Measurements from ENCODE around the gene IRAK2. TPM values are rescaled to one million over a fixed set of nuclear protein-coding genes. Genes with fewer than 3 reads are reported as not detected.
"Not testable (repeated sequence)": the region's sequence is repeated elsewhere in the genome, so short reads cannot be mapped to it uniquely, and the experiment has no call there.

IRAK2 gene, protein sequence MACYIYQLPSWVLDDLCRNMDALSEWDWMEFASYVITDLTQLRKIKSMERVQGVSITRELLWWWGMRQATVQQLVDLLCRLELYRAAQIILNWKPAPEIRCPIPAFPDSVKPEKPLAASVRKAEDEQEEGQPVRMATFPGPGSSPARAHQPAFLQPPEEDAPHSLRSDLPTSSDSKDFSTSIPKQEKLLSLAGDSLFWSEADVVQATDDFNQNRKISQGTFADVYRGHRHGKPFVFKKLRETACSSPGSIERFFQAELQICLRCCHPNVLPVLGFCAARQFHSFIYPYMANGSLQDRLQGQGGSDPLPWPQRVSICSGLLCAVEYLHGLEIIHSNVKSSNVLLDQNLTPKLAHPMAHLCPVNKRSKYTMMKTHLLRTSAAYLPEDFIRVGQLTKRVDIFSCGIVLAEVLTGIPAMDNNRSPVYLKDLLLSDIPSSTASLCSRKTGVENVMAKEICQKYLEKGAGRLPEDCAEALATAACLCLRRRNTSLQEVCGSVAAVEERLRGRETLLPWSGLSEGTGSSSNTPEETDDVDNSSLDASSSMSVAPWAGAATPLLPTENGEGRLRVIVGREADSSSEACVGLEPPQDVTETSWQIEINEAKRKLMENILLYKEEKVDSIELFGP
- 5.6 and 6.4 TPM in 2 replicates for total RNA-seq (2014; rRNA removed; shearing (Covaris generic))

DNA sequence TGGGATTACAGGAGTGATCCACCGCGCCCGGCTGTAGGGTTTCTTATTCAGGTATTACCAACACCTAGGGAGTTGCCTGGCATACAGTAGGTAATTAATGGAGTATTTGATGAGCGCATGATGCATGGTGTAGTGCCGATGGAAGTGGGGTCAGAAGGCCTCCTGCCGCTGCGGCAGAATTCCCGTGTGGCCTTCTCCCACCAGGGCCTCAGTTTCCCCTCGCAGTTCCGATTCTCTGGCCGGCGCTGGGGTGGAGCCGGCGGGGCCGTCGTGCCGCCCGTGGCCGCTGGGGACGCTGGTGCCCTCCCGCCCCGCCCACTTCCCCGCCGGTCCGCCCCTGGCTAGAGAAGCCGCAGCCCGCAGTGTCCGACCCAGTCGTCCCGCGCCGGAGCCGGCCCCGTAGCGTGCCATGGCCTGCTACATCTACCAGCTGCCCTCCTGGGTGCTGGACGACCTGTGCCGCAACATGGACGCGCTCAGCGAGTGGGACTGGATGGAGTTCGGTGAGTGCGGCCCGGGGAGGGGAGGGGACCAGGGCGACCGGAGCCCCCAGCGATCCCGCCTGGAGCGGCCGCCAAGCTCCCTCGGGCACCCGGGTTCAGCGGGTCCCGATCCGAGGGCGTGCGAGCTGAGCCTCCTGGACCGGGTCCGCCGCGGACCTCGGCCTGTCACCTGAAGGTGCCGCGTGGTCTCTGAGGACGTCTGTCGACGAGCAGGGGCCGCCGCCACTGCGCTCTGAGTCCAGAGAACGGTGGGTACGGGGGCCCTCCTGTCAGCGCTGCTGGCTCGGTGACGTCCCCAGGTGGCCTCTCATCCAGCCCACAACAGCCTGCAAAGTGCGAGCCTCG is at the start of gene IRAK2:
IRAK2 (plus strand) TSS at position 374 of the 848 bp plus-strand sequence; CDS start at position 410, 36 bp downstream.
- peak; percentile 53 for DNase-seq (ENCODE audit: low spot score)

DNA sequence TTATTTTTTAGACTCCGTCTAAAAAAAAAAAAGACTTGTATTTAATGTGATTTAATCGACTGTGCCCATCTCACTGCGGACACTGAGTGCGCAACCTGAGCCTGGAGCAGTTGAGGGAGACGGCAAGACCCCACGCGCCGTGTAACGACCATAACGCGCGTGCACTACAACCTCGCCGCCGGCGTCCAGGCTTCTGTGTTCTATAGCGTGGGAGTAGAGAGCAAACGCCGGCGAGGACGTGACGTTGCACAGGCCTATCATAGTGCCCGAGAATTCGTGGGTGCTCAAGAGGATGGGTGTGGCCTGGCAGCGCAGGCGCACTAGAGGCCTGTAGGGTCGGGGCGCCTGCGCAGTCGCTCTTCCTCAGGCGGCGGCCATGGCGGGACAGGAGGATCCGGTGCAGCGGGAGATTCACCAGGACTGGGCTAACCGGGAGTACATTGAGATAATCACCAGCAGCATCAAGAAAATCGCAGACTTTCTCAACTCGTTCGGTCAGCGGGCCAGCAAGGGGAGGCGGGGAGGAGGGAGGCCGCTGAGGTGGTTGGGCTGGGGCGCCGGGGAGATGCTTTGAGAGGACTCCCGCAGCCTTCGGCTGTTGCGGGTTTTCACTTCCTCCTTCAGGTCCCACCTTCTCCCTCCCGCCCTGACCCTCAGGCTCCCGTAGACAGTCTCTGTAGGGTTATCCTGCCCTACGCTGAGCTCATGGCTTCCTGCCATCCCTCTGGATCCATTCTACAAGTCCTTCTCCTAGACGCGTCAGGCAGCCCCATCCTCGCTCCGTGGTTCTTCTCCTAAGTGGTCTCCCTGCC is 49.2 kb upstream of the IRAK2 start, which contains the start of gene BRK1:
BRK1 (plus strand) TSS at position 350 of the 812 bp plus-strand sequence; CDS start at position 377, 27 bp downstream.
- peak; percentile 97 for DNase-seq (ENCODE audit: low spot score)

DNA sequence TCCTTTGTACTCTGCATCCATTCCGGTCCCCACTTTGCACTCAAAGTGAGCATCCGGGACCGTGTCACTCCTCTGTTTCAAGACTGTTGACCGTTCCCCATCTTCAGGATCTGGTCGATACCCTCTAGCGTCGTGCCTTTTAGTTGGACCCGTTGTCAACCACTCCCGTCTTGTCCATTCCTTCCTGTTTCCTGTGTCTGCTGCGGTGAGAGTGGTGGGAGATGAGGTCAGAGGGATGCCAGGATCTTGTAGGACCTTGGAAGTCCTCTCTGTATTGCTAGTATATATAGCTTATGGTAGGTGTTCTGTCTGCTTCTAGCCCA is 48.6 kb upstream of the IRAK2 start:
- DNase-seq (ENCODE audit: low spot score) = peak; percentile 47

DNA sequence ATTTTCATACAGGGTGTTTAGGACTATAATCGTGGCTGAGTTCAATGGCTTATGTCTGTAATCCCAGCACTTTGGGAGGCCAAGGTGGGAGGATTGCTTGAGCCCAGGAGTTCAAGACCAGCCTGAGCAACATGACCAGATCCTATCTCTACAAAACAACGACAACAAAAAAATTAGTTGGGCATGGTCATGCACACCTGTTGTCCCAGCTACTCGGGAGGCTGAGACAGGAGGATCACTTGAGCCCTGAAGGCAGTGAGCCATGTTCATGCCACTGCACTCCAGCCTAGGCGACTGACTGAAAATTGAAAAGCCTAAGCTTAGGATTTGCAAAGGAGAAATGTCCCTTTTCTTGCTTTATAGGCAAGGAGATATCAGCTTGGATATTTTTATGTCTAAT is 47.8 kb upstream of the IRAK2 start:
- DNase-seq (ENCODE audit: low spot score) = no peak

DNA sequence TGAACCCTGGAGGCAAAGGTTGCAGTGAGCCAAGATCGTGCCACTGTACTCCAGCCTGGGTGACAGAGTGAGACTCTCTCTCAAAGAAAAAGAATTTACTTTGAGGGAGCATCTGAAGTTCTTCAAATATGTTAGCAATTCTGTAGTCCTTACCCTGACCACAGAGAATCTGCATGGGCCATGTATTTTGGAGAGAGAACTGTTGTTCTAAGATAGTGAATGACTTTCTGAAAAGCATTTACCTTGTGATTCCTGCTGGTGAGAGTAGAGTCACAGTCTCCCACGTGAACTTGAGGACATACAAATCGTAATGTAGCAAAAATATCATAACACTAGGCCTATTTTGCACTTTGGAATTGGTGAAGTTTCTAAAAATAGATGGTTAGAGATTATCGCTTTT is 45.3 kb upstream of the IRAK2 start:
- no peak for DNase-seq (ENCODE audit: low spot score)

DNA sequence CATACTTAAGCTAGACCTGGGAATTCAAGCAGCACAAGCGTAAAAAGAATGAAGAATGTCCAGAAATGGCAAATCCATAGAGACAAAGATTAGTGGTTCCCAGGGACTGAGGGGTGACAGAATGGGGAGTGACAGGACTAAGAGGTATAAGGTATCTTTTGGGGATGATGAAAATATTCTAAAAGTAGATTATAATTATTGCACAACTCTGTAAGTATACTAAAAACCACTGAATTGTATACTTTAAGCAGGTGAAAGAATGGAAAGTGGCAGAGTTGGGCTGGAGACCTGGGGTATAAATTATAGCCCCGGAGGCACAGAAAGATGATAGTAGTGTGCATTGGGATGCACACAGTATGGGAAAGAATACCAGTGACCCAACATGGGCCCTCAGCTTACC is 43.7 kb upstream of the IRAK2 start:
- DNase-seq (ENCODE audit: low spot score) = no peak

DNA sequence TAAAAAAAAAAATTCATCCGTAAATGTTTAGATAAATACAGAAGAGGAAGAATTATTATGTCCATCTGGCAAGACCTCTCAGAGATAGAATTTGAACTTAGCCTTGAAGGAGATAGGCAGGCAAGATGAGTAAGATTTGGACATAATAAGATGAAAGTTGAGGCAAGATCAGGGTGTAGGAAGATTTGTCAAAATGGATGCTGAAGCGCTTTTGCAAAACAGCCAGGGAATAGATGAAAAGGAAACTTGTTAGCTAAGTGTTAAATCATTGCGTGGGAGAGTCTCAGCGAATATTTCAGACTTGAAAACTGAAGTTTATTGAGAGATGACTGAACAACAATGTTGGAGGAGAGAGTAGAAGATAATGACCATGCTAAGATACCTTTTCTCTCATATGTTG is 42.0 kb upstream of the IRAK2 start:
- DNase-seq (ENCODE audit: low spot score) = no peak

DNA sequence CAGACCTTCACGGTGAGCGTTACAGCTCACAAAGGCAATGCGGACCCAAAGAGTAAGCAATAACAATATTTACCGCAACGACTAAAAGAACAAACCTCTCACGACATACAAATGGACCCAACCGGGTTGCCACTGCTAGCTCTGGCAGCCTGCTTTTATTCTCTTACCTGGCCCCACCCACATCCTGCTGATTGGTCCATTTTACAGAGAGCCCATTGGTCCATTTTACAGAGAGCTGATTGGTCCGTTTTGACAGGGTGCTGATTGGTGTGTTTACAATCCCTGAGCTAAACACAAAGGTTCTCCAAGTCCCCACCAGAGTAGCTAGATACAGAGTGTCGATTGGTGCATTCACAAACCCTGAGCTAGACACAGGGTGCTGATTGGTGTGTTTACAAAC is 28.8 kb upstream of the IRAK2 start:
- DNase-seq (ENCODE audit: low spot score) = not testable (repeated sequence)

DNA sequence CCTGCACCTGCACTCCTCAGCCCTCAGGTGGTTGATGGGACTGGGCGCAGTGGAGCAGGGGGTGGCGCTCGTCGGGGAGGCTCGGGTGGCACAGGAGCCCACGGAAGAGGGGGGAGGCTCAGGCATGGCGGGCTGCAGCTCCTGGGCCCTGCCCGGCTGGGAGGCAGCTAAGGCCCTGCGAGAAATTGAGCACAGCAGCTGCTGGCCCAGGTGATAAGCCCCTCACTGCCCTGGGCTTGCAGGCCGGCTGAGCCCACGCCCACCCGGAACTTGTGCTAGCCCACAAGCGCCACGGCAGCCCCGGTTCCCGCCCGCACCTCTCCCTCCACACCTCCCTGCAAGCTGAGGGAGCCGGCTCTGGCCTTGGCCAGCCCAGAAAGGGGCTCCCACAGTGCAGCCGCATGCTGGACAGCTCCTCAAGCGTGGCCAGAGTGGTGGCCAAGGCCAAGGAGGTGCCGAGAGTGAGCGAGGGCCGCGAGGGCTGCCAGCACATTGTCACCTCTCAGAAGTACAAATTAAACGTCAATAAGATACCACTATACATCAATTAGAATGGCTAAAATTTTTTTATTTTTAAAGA is 28.2 kb upstream of the IRAK2 start:
- no peak for DNase-seq (ENCODE audit: low spot score)

DNA sequence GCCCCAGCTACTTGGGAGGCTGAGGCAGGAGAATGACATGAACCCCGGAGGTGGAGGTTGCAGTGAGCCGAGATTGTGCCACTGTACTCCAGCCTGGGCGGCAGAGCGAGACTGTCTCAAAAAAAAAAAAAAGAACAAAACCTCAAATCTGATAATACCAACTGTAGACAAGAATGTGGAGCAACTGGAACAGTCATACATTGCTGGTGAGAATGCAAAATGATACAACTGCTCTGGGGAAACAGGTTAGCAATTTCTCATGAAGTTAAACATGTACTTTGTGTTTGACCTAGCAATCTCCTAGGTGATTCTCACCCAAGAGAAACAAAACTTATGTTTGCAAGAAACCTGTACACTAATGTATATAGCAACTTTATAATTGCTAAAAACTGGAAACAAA is 27.5 kb upstream of the IRAK2 start:
- no peak for DNase-seq (ENCODE audit: low spot score)

DNA sequence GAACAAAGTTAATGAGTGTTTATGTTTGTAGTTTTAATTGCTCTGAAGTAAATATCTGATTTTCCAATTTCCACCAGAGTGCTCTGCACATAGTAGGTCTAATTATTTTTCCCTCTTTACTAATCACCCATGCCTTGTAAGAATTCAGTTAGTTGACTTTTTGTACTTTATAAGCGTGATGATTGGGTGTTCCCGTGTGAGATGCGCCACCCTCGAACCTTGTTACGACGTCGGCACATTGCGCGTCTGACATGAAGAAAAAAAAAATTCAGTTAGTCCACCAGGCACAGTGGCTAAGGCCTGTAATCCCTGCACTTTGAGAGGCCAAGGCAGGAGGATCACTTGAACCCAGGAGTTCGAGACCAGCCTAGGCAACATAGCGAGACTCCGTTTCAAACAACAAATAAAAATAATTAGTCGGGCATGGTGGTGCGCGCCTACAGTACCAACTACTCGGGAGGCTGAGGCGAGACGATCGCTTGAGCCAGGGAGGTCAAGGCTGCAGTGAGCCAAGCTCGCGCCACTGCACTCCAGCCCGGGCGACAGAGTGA is 23.6 kb upstream of the IRAK2 start:
- DNase-seq (ENCODE audit: low spot score) = no peak

DNA sequence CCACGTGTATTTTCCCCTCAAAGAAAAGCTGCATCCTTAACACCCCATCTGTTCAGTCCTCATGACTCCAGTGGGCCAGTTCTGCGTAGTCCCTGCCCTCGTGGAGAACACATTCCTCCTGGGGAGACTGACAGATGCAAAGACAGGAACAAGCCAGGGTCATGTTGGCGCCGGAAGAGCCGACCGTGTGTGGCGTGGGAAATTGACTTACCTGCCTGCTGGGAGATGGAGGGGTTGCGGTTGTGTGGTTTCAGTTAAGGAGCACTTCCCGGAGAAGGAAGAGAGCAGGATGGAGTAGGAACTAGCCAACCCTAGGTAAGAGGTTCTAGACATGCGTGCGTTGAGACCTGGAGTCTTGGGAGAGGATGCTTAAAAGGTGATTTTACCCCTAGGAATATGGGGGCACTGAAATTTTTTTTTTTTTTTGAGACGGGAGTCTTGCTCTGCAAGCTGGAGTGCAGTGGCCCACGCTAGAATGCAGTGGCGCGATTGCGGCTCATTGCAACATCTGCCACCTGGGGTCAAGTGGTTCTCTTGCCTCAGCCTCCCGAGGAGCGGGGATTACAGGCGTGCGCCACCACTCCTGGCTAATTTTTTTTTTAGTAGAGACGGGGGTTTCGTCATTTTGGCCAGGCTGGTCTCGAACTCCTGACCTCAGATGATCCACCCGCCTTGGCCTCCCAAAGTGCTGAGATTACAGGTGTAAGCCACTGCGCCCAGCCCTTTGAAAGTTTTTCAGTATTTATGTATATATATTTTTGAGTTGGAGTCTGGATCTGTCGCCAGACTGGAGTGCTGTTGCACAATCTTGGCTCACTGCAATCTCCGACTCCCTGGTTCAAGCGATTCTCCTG is 21.8 kb upstream of the IRAK2 start:
- no peak for DNase-seq (ENCODE audit: low spot score)

DNA sequence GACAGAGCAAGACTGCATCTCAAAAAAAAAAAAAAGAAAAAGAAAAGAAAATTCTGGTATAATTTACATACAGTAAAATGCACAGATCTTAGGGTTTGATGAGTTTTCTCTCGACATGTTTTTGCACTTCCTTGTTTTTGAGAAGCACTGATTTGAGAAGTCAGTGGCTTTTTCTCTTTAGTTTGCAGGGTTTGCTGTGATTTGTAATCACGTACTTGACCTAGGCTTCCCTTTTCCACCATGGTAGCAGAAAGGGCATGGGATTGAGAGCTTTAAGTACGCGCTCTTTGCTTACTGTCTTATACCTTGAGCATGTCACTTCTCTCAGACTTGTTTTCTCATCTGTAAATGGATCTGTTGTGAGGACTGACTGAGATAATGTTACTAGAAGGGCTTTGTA is 19.0 kb upstream of the IRAK2 start:
- no peak for DNase-seq (ENCODE audit: low spot score)

DNA sequence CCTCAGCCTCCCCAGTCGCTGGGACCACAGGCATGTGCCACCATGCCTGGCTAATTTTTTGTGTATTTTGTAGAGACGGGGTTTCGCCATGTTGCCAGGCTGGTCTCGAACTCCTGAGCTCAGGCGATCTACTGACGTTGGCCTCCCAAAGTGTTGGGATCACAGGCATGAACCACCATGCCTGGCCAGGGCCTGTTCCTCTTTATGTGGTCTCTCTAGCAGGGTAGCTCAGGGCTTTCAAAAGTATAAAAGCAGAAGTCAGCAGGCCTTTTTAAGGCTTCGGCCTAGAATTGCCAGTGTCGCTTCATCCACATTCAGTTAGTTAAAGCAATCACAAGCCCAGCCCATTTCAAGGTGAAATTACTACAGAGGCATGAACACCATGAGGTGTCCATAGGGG is 15.5 kb upstream of the IRAK2 start:
- no peak for DNase-seq (ENCODE audit: low spot score)

DNA sequence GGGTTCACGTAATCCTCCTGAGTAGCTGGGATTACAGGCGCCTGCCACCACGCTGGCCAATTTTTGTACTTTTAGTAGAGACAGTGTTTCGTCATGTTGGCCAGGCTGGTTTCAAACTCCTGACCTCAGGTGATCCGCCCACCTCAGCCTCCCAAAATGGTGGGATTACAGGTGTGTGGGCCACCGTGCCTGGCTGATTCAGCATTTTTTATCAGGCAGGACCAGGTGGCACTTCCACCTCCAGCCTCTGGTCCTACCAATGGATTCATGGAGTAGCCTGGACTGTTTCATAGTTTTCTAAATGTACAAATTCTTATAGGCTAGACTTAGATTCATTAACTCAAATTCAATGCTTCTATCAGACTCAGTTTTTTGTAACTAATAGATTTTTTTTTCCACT is 13.7 kb upstream of the IRAK2 start:
- DNase-seq (ENCODE audit: low spot score) = no peak

DNA sequence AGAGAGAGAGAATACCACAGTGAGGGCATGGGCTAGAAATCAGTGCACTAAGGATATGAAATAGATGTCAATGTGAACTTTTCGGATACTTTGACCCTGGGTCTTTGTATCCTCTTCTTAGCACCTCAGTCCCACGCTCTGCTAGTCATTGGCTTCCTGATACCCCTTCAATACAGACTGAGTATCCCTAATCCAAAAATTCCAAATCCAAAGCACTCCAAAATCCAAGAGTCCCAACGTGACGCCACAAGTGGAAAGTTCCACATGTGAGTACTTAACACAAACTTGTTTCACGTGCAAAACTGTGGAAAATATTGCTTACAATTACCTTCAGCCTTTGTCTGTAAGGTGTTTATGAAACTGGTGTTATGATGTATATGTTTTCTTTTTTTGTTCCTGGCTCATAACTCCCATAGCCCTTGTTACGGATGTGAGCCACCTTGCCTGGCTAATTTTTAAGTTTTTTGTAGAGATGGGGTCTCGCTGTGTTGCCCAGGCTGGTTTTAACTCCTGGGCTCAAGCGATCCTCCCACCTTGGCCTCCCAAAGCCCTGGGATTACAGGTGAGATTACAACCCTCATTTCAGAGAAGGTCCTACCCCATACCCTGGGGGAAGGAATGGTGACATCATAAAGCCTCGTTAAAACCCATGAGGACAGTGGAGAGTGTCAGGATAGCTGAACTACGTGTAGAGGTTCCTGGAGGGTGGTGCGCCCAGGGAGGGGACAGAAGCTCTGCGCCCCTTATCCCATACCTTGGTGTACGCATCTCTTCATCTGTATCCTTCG is 10.2 kb upstream of the IRAK2 start:
- DNase-seq (ENCODE audit: low spot score) = no peak

DNA sequence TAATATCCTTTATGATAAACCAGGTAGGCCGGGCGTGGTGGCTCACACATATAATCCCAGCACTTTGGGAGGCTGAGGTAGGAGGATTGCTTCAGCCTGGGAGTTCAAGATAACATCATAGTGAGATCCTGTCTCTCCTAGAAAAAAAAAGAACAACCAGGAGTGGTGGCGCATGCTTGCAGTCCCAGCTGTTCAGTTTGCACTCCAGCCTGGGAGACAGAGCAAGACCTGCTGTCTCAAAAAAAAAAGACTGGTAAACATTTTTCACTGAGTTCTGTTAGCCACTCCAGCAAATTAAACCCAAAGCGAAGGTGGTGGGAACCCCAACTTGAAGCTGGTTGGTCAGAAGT is 9.6 kb upstream of the IRAK2 start:
- no peak for DNase-seq (ENCODE audit: low spot score)

DNA sequence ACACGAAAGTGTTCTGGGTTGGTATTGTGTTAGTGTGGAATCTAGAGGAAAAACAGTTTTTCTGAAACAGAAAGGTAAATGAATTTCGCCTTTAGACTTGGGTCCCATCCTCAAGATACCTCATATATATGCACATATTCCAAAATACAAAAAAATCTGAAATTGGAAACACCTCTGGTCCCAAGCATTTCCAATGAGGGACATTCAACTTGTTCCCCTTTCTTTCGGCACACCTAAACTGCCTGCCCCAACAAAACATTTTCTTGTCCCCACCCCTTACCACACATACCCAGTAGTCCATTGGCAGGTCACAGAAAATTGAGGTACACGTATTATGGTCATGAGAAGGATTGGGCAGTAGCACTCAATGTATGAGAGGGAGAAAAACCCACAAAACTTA is 9.1 kb upstream of the IRAK2 start:
- no peak for DNase-seq (ENCODE audit: low spot score)

DNA sequence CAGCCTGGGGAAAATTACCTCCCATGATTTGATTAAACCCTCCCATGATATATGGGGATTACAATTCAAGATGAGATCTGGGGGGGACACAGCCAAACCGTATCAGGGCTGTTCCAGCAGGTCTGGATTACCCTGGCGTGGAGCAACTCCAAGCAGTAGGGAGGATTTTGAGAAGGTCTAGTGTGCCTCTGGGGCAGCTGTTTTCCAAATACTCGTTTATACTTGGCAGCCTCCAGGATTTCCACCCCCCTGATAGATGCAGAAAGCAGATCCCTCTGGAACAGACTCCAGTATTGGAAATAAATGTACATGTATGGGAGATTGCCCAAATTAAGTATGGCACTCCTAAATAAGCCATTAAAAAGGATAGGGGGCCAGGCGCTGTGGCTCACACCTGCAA is 7.7 kb upstream of the IRAK2 start:
- no peak for DNase-seq (ENCODE audit: low spot score)
